ENCODE data around the gene DCN. TPM values are rescaled to one million over a fixed set of nuclear protein-coding genes. Genes with fewer than 3 reads are reported as not detected.

DCN gene
- total RNA-seq, 1 donor from 2014 or later, result not detected

DNA sequence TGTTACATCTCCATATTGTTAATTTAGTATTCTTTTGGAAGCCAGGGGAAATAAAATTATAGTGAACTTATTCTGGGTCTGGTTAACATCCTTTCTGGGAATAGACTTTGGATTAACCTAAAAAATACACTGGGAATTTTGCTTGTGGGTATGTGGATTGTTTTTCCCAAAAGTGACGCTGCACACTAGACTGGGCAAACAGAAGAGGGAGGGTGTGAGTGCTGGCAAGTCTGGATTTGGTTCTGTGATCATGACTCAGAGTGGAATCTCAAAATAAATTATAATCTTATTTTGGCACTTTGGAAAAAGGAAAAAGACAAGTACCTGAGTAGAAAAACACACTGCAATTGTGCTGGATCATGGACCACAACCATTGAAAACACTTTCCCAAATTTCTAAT lies 56.1 kb downstream of the DCN start:
- H3K27ac ChIP-seq, result no peak overlapping the region
- H3K4me3 Mint-ChIP-seq, result no peak overlapping the region
- H2AFZ ChIP-seq (replicated peaks), result no peak overlapping the region
- no peaks in the 10 kb centered on the region for H4K20me1 ChIP-seq (ENCODE audit: low read depth)
- H3F3A ChIP-seq (ENCODE audit: low read depth), result no peaks in the 10 kb centered on the region
- no peak for DNase-seq (ENCODE audit: low spot score)
- H3K9me3 ChIP-seq (ENCODE audit: low read depth), result no peaks in the 10 kb centered on the region
- no peaks in the 10 kb centered on the region for H3K4me1 Mint-ChIP-seq
- no peaks in the 10 kb centered on the region for H3K4me1 ChIP-seq
- no peaks in the 10 kb centered on the region for H3K36me3 ChIP-seq
- H3K36me3 Mint-ChIP-seq, result no peaks in the 10 kb centered on the region
- H3K9me3 Mint-ChIP-seq, result no peaks in the 10 kb centered on the region
- H3K4me3 ChIP-seq, result no peak overlapping the region
- no peaks in the 10 kb centered on the region for H3K27me3 Mint-ChIP-seq (ENCODE audit: insufficient read depth, low read depth)
- H3K9ac ChIP-seq, result no peak overlapping the region
- TF ChIP-seq, protein P1, sequence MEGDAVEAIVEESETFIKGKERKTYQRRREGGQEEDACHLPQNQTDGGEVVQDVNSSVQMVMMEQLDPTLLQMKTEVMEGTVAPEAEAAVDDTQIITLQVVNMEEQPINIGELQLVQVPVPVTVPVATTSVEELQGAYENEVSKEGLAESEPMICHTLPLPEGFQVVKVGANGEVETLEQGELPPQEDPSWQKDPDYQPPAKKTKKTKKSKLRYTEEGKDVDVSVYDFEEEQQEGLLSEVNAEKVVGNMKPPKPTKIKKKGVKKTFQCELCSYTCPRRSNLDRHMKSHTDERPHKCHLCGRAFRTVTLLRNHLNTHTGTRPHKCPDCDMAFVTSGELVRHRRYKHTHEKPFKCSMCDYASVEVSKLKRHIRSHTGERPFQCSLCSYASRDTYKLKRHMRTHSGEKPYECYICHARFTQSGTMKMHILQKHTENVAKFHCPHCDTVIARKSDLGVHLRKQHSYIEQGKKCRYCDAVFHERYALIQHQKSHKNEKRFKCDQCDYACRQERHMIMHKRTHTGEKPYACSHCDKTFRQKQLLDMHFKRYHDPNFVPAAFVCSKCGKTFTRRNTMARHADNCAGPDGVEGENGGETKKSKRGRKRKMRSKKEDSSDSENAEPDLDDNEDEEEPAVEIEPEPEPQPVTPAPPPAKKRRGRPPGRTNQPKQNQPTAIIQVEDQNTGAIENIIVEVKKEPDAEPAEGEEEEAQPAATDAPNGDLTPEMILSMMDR (IDR thresholded peaks at IDR 0.05), result no peak
- no peak for TF ChIP-seq EZH2 (IDR thresholded peaks at IDR 0.05)
- no peak for TF ChIP-seq EZH2phosphoT487 (IDR thresholded peaks at IDR 0.05)
- H3K79me2 ChIP-seq (ENCODE audit: low read depth), result no peaks in the 10 kb centered on the region
- H3K27ac Mint-ChIP-seq, result no peak overlapping the region
- H3K27me3 ChIP-seq, result no peaks in the 10 kb centered on the region
- no peak overlapping the region for H3K4me2 ChIP-seq

DNA sequence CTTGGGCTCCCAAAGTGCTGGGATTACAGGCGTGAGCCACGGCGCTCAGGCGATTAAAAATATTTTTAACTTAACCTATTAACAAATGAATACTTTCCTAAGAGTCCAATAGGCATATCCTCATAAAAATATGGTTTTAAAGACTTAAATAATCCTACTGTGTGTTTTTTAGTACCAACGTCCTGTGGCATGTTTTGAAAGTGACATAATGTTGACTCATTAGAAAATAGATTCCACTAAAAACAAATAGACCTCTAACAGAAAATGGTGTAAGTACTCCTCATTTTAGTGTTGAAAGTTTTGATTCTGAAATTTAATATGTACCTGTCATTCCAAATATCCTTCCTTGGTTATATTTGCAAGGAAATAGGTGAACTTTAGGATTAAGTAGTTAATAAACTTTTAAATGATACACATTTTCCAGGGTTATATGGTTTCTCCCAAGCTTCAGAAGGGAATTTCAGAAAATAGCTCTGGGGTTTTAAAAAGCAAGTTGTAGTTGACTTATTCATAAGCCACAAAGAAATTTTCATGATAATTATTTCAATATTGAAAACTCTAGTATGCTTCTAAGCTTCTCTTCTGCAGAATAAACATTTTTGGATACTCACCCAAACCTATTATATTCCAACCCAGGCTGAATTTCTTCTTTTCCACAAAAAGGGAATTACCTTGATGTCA lies 59.2 kb downstream of the DCN start:
- H3K4me2 ChIP-seq, result no peak overlapping the region
- no peak overlapping the region for H3K4me3 Mint-ChIP-seq
- no peaks in the 10 kb centered on the region for H3K4me1 Mint-ChIP-seq
- no peaks in the 10 kb centered on the region for H4K20me1 ChIP-seq (ENCODE audit: low read depth)
- no peaks in the 10 kb centered on the region for H3K36me3 ChIP-seq
- no peak overlapping the region for H3K4me3 ChIP-seq
- no peaks in the 10 kb centered on the region for H3F3A ChIP-seq (ENCODE audit: low read depth)
- H2AFZ ChIP-seq (replicated peaks), result no peak overlapping the region
- DNase-seq (ENCODE audit: low spot score), result no peak
- H3K9me3 Mint-ChIP-seq, result no peaks in the 10 kb centered on the region
- no peak overlapping the region for H3K27ac Mint-ChIP-seq
- no peaks in the 10 kb centered on the region for H3K27me3 ChIP-seq
- no peaks in the 10 kb centered on the region for H3K27me3 Mint-ChIP-seq (ENCODE audit: insufficient read depth, low read depth)
- H3K27ac ChIP-seq, result no peak overlapping the region
- H3K36me3 Mint-ChIP-seq, result no peaks in the 10 kb centered on the region
- no peak overlapping the region for H3K9ac ChIP-seq
- no peaks in the 10 kb centered on the region for H3K9me3 ChIP-seq (ENCODE audit: low read depth)
- no peaks in the 10 kb centered on the region for H3K79me2 ChIP-seq (ENCODE audit: low read depth)
- no peaks in the 10 kb centered on the region for H3K4me1 ChIP-seq
- TF ChIP-seq EZH2 (IDR thresholded peaks at IDR 0.05), result no peak
- TF ChIP-seq EZH2phosphoT487 (IDR thresholded peaks at IDR 0.05), result no peak
- TF ChIP-seq, protein P1 (IDR thresholded peaks at IDR 0.05), result no peak

DNA sequence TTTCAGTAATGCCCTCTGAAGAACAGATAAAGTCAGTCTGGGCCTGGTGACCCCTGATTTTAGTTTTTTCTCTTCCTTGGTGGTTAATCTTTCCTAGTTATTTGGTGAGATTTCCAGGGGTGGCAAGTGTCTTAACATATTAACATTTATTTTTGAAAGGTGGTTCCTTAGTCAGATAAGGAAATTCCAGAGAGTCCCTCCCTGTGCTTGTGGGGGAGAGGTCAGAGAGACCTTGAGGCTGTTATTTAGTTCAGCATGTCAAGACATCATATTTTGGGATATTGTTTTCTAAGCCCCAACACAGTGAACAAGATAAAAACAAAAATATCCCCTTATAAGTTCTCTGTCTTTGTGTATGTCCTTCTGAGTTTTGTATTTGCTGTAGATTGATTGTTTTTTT lies 61.8 kb downstream of the DCN start:
- TF ChIP-seq, protein P1 (IDR thresholded peaks at IDR 0.05), result no peak
- TF ChIP-seq EZH2 (IDR thresholded peaks at IDR 0.05) (no peak), EZH2phosphoT487 (IDR thresholded peaks at IDR 0.05) (no peak)
- Histone ChIP-seq H3K9ac (no peak overlapping the region), H3K79me2 (ENCODE audit: low read depth) (no peaks in the 10 kb centered on the region), H3K27ac (no peak overlapping the region), H3K9me3 (ENCODE audit: low read depth) (no peaks in the 10 kb centered on the region), H2AFZ (replicated peaks) (no peak overlapping the region), H3K4me3 (no peak overlapping the region), H4K20me1 (ENCODE audit: low read depth) (no peaks in the 10 kb centered on the region), H3K36me3 (no peaks in the 10 kb centered on the region), H3K4me1 (no peaks in the 10 kb centered on the region), H3F3A (ENCODE audit: low read depth) (no peaks in the 10 kb centered on the region), H3K4me2 (no peak overlapping the region), H3K27me3 (no peaks in the 10 kb centered on the region)
- H3K36me3 Mint-ChIP-seq, result no peaks in the 10 kb centered on the region
- no peak overlapping the region for H3K27ac Mint-ChIP-seq
- no peaks in the 10 kb centered on the region for H3K27me3 Mint-ChIP-seq (ENCODE audit: insufficient read depth, low read depth)
- H3K9me3 Mint-ChIP-seq, result no peaks in the 10 kb centered on the region
- DNase-seq (ENCODE audit: low spot score), result no peak
- no peaks in the 10 kb centered on the region for H3K4me1 Mint-ChIP-seq
- H3K4me3 Mint-ChIP-seq, result no peak overlapping the region

All from neural progenitor cell (in vitro differentiated cells).